Kidney tubule cell (primary cell): Measurements from ENCODE around the gene CIROP.

Experiments used
- DNase-seq: peaks from one replicate; pipeline ENCODE4 v3.0.0-alpha.2; 2018; ENCODE audit warnings: low spot score

Gene CIROP

GRCh38 chr14:23131482-23131881, 26.7 kb upstream of the CIROP start:
- no peak for DNase-seq

GRCh38 chr14:23130871-23131270, 26.1 kb upstream of the CIROP start:
- no peak for DNase-seq

- no peak for DNase-seq
Observed at GRCh38 chr14:23129759-23130316, 25.0 kb upstream of the CIROP start.

GRCh38 chr14:23128969-23129758, 24.4 kb upstream of the CIROP start:
- DNase-seq: no peak

GRCh38 chr14:23127861-23128260, 23.1 kb upstream of the CIROP start:
- DNase-seq: peak; percentile 56

GRCh38 chr14:23126548-23127278, 21.9 kb upstream of the CIROP start:
- DNase-seq: no peak

- no peak for DNase-seq
Observed at GRCh38 chr14:23125933-23126524, 21.2 kb upstream of the CIROP start.

GRCh38 chr14:23125011-23125410, 20.2 kb upstream of the CIROP start:
- peak; percentile 20 for DNase-seq

- DNase-seq: no peak
Observed at GRCh38 chr14:23124337-23124954, 19.7 kb upstream of the CIROP start.

- DNase-seq: peak; percentile 31
Observed at GRCh38 chr14:23123419-23123818, 18.6 kb upstream of the CIROP start.

GRCh38 chr14:23122086-23122485, 17.3 kb upstream of the CIROP start:
- no peak for DNase-seq

- peak; percentile 79 for DNase-seq
Observed at GRCh38 chr14:23121361-23121771, 16.6 kb upstream of the CIROP start.

GRCh38 chr14:23120541-23121251, 15.9 kb upstream of the CIROP start:
- peak; percentile 88 for DNase-seq

- no peak for DNase-seq
Observed at GRCh38 chr14:23119363-23120327, 14.9 kb upstream of the CIROP start.

GRCh38 chr14:23118506-23119362, 13.9 kb upstream of the CIROP start, which contains the start of gene CEBPE:
Gene CEBPE, minus strand, starts transcription at chr14:23119255. Its CDS starts 164 bp downstream, at chr14:23119091.
- no peak for DNase-seq

- DNase-seq: no peak
Observed at GRCh38 chr14:23117371-23118020, 12.7 kb upstream of the CIROP start.

GRCh38 chr14:23115918-23116317, 11.1 kb upstream of the CIROP start:
- peak; percentile 13 for DNase-seq

GRCh38 chr14:23115039-23115731, 10.4 kb upstream of the CIROP start:
- DNase-seq: peak; percentile 97
